Stimulated activated CD8-positive, alpha-beta memory T cell treated with anti-CD3 and anti-CD28 coated beads, Interleukin-4, amount 100 ng/mL, for 1 hour (primary cell): ENCODE results near the gene MVB12B.

ENCODE experiments used
- DNase-seq, 2 donors: peaks; one replicate each; pipeline ENCODE4 v3.0.0-alpha.2; 2020; ENCODE audit warnings: low read depth in 2 of 2, low spot score in 1 of 2

The MVB12B gene

DNA sequence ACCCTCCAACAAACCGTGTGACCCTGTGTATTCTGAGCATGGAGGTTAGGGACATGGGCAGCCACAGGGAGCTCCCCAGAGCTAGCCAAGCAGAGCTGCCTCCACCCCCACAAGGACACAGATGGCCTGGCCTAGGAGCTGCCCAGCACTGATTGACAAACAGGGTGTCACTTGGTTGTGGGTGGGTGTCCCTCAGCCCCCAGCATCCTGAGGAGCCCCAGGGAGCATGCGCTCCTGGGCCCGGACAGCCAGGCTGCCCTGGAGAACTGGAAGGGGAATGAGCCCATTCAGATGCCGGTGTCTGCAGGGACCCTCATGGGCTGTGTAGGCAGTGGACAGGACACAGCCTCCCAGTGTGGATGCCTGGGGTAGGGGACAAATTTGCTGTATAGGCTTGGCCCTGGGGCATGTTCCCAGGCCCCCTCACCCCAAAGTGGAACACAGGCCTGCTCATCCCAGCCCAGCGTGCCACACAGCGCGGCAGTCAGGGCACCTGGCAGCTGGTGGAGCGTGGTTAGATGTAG is 162.3 kb downstream of the MVB12B start:
- DNase-seq, result no peak

DNA sequence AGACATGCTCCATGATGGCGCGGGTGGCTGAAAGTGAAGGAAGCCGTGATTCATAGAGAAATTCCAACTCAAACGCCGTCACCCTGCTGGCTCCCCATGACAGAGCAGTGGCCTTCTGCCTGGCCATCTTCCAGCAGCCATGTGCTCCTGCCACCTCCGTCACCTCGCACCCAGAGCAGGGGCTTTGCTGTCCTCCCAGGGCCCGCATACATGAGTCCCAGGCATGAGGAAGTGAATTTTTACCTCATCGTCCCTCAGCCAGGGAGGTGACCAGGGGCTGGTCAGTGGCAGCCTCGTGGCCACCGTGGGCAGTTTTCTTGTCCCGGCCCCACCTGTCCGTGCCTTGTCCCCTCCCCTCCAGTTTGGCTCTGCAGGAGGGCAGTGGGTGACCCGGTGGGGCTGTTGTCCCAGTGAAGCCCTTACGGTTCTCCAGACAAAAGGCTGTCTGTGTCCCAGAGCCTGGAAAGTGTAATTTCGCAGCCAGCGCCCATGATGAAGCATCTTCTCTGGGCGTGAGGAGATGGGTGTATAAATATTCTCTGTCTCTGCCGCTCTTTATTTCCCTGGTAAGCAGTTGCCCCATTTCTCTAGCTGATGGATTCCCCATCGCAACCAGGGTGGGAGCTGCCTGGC is 163.1 kb downstream of the MVB12B start:
- no peak for DNase-seq

DNA sequence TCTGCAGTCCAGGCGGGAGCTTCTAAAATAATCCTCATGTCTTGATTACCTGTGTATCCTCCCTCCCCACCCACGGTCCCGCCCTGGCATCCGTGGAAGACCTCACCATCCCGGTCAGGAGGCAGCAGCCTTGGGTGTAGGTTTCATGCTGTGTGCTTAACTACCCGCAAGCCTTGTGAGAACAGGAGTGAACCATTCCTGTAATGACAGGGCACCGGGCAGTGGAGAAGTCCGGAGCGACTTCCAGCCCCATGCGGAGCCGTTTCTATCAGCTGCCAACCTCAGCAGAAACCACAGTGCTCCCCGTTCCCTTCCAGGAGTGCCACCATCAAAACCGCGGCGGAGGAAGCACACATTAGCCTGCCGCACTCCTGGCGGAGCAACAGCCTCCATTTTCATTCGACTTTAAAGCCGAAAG is 163.6 kb downstream of the MVB12B start:
- no peak for DNase-seq

DNA sequence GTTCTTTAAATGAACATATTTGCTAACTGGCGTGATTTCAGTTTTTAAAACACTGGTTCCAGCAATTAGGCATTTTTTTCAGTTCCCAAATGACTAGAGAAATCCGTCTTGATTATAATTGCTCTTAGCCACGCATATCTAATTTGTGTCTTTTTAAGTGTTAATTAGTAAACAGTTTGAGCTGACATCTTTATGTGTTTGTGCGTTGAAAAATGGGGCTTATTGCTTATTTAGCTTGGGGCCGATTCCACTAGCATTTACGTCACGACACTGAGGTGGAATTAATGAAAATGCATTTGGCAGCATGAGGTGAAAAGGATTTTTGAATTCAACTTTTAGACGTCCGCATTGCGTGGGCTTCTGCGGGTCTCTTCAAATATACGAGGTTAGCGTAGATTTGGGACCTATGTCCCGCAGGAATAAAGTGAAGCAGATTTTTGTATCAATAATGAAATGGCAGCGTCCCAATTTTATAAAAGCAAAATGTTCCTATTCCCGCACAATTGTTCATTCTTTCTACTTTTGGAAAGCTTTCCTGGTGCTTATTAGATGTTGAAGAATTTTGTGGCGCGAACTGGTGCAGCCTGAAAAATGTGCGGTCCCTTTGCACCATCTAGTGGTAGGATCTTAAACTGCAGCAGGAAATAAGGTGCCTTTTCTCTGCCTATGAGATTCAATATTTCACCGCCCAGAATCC is 164.4 kb downstream of the MVB12B start:
- peak in 1 of 2 donors; percentile 27 for DNase-seq

GRCh38 chr9:126491568-126491879 is 164.9 kb downstream of the MVB12B start:
- DNase-seq, result no peak

GRCh38 chr9:126491949-126492348 is 165.3 kb downstream of the MVB12B start:
- DNase-seq, result no peak

DNA sequence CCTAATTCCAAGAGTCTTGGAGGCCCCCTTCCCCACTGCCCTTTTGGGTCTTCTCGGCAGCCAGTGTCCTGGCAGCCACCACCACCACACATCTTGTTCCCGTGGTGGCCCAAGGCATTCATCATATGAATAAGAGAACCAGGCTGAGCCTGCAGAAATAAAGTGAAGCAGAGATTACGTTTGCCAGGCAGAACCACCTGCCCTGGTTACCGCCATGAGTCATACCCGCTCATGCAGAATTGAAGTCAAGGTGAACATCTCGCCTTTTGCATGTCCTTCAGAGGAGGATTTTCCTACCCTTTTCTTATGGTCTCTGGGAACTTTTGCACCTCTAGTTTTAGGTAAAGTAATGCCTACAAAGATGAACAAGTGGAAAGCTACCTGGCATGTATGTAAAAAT is 167.6 kb downstream of the MVB12B start:
- DNase-seq, result no peak

DNA sequence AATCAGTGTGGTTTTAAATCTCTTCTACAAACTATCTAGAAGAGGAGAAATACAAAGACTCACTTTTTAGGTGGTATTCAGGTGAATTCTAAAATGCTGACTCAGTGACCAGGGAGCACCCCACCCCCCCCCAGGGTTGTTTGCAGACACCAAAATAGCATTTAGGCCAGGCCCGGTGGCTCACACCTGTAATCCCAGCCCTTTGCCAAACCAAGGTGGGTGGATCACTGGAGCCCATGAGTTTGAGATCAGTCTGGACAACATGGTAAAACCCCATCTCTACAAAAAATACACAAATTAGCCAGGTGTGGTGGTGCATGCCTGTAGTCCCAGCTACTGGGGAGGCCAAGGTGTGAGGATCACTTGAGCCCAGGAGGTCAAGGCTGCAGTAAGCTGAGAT is 168.1 kb downstream of the MVB12B start:
- DNase-seq, result no peak

- no peak for DNase-seq
Measured at GRCh38 chr9:126495411-126496180, 169.0 kb downstream of the MVB12B start.

DNA sequence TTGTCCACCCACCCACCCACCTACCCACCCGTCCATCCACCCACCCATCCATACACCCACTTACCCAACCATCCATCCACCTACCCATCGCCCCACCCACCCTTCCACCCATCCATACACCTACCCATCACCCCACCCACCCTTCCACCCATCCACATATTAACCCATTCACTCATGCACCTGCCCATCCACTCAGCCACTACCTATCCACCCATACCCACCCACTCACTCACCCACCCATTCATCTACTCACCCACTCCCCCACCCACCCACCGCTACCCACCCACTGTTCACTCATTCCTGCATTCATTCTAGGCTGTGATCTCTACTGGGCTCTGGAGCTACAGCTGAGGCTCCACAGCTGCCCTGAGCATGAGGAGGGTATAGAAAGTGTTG is 169.6 kb downstream of the MVB12B start:
- DNase-seq, result no peak

GRCh38 chr9:126496781-126497659 is 170.4 kb downstream of the MVB12B start:
- DNase-seq, result no peak

DNA sequence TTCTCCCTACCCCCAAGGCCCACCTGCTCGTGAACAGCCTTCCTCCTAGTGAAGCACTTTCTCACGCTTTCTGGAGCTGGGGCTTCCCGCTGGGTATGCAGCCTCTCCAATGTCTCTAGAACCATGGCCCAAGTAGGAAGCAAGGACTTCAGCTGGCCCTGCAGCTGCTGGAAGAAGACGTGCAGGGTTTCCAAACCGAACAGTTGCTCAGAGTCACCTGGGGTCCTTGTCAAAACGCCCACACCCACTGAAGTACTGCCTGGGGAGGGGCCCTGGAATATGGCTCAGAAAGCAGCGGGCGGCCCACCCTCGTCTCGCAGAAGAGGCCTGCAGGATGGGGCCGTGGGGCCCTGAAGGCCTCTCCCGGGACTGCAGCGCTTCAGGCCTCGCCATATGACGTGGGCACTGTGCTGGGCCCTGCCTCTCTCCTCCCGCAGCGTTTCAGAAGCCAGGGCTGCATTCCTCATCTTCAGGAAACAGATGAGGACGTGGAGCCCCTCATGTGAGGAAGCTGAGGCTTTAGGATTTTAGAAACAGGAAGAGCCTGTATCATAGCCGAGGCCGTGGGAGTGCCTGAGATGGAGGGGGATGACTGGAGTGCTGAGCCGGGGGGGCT is 171.1 kb downstream of the MVB12B start:
- DNase-seq, result no peak

DNA sequence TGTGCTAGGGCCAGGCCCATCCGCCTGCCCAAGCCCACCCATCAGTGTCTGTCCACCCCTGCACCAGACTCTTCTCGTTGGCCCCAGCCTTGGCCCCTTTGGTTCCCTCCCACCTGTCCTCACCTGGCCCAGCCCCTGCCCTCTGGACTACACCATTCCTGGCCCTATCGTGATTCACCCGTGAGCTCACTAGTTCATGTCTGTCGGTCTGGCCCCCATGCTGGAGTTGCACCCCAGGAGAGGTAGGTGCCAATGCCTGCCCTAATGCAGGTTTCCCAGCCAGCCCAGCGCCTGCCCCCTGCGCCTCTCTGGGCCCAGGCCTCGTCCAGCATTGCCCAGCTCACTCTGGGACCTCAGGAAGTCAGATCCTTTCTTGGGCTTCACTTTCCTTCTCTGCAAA is 171.7 kb downstream of the MVB12B start:
- DNase-seq, result no peak

GRCh38 chr9:126499005-126499910 is 172.6 kb downstream of the MVB12B start:
- DNase-seq, result peak in 1 of 2 donors; percentile 21

DNA sequence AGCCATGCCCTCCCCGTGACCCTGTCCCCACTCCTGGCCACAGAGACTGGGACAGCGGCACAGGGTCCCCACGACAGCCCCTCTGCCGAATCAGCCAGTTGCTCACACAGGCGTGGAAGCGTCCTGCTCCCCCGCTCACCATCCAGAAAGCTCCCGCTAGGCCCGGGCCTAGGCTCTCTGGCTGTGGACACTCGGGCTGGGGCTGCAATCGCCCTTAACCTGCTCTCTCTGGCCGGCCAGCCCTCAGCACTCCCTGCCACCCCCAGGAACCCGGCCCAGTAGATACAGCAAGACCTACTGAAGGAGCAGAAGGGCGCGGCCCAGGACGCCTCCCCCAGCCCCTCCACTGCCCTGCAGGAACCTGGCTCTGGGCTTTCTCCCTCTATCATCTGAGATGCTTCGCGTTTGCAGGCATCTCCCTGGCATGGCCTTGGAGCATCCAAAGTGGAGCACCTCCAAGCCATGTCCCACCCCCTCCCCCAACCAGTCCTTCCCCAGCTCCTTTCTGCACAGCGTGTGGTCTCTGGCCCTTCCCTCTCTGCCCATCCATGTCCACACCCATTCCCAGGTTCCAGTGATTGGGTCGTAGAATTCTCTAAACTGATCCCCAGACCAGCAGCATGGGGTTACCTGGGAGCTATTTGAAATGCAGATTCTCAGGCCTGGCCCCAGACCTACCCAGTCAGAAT is 173.4 kb downstream of the MVB12B start:
- DNase-seq, result no peak

GRCh38 chr9:126500600-126501382 is 174.2 kb downstream of the MVB12B start:
- peak in 1 of 2 donors; percentile 35 for DNase-seq

DNA sequence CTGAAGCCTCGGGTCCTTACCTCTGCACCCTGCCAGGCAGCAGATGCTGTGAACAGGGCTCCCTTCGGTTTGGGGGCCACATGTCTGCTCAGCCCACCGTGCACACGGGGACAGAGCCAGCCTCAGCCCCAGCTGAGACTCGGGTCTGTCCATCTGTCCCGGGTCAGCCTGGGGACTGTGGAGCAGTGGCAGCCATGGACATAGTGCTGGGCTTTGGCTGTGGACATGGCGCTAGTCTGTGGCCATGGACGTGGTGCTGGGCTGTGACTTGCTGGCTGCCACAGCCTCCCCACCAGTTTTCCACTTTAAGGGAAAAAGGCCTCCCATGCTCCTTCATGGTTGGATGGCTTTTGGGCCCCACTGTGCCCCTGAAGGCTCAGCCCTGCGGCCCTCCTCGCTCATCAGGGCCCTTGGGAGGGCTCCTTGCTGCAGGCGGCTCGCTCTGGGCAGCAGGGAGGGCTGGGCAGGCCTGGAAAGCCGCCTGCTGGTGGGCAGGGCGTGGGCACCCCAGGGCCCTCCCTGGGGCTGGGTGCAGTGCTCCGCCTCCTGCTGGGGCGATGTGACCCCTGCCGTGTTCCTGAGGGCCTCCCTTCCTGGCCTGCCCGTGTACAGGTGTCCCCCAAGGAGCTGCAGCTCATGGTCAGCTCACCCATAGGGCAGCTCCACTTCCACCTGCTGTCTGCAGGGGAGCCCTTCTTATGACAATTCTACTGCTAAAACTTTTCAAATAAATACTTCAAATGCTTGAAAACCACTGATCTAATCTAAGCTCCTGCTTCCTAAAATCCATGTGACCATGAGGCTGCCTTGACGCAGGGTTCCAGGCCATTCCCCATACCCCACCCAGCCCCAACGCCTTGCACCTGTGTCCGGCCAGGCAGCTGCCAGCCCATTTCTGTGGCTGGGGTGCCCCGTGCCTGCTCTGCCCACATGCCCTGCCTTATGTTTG is 175.0 kb downstream of the MVB12B start:
- DNase-seq, result no peak
